BE2C (cell line): ENCODE measurements around the gene EPG5.
"Not testable (repeated sequence)": the region's sequence is repeated elsewhere in the genome, so short reads cannot be mapped to it uniquely, and the experiment has no call there.

ENCODE experiments used
- DNase-seq: peaks from one replicate; pipeline ENCODE4 v3.0.0-alpha.2; 2020
- H3K27me3 ChIP-seq: fragments of 250-450 bp; sonication (Bioruptor Pico); 2 replicates; pipeline ENCODE4 v1.5.1; 2020; ENCODE audit warnings: mild to moderate bottlenecking
- H3K36me3 ChIP-seq: fragments of 250-450 bp; sonication (Bioruptor Pico); 2 replicates; pipeline ENCODE4 v1.5.1; 2020; ENCODE audit warnings: mild to moderate bottlenecking
- H3K4me1 ChIP-seq: fragments of 250-450 bp; sonication (Bioruptor Pico); 2 replicates; pipeline ENCODE4 v1.5.1; 2020
- H3K4me3 ChIP-seq: 2 replicates; pipeline ENCODE4 v1.5.1; 2011; ENCODE audit warnings: low read depth, low read length
- H3K9me3 ChIP-seq: fragments of 250-450 bp; sonication (Bioruptor Pico); 2 replicates; pipeline ENCODE4 v1.5.1; 2020
- CTCF ChIP-seq: IDR thresholded peaks from 2 replicates; pipeline ENCODE4 v1.5.1; 2012; ENCODE audit warnings: mild to moderate bottlenecking, low read depth, low read length

EPG5 gene

GRCh38 chr18:45856531-45856930, 110.6 kb downstream of the EPG5 start:
- no peaks in the 10 kb centered on the region for H3K36me3 ChIP-seq
- no peaks in the 10 kb centered on the region for H3K4me1 ChIP-seq
- TF ChIP-seq CTCF, result no peak
- no peak for DNase-seq
- no peaks in the 10 kb centered on the region for H3K27me3 ChIP-seq
- H3K9me3 ChIP-seq, result no peaks in the 10 kb centered on the region
- H3K4me3 ChIP-seq, result no peak overlapping the region

GRCh38 chr18:45854036-45854586, 113.0 kb downstream of the EPG5 start:
- Histone ChIP-seq H3K4me3 (no peak overlapping the region), H3K4me1 (no peaks in the 10 kb centered on the region), H3K27me3 (no peaks in the 10 kb centered on the region), H3K36me3 (no peaks in the 10 kb centered on the region), H3K9me3 (no peaks in the 10 kb centered on the region)
- no peak for TF ChIP-seq CTCF
- no peak for DNase-seq

GRCh38 chr18:45852631-45853030, 114.5 kb downstream of the EPG5 start:
- H3K27me3 ChIP-seq, result no peaks in the 10 kb centered on the region
- no peak for DNase-seq
- H3K9me3 ChIP-seq, result no peaks in the 10 kb centered on the region
- no peaks in the 10 kb centered on the region for H3K4me1 ChIP-seq
- TF ChIP-seq CTCF, result no peak
- no peak overlapping the region for H3K4me3 ChIP-seq
- no peaks in the 10 kb centered on the region for H3K36me3 ChIP-seq

GRCh38 chr18:45851161-45851925, 115.8 kb downstream of the EPG5 start:
- Histone ChIP-seq H3K27me3 (no peaks in the 10 kb centered on the region), H3K4me1 (no peaks in the 10 kb centered on the region), H3K9me3 (no peaks in the 10 kb centered on the region), H3K4me3 (no peak overlapping the region), H3K36me3 (no peaks in the 10 kb centered on the region)
- TF ChIP-seq CTCF, result no peak
- DNase-seq, result no peak

GRCh38 chr18:45850021-45850420, 117.1 kb downstream of the EPG5 start:
- H3K9me3 ChIP-seq, result no peaks in the 10 kb centered on the region
- no peaks in the 10 kb centered on the region for H3K27me3 ChIP-seq
- peak; percentile 5; the same call in 1 of the 2 replicates for TF ChIP-seq CTCF
- no peaks in the 10 kb centered on the region for H3K4me1 ChIP-seq
- no peak overlapping the region for H3K4me3 ChIP-seq
- DNase-seq, result no peak
- H3K36me3 ChIP-seq, result no peaks in the 10 kb centered on the region

GRCh38 chr18:45849529-45849928, 117.6 kb downstream of the EPG5 start:
- Histone ChIP-seq H3K4me1 (no peaks in the 10 kb centered on the region), H3K27me3 (no peaks in the 10 kb centered on the region), H3K4me3 (no peak overlapping the region), H3K36me3 (no peaks in the 10 kb centered on the region), H3K9me3 (no peaks in the 10 kb centered on the region)
- DNase-seq, result no peak
- TF ChIP-seq CTCF, result no peak

GRCh38 chr18:45848643-45849042, 118.5 kb downstream of the EPG5 start:
- not testable (repeated sequence) for DNase-seq, H3K9me3 ChIP-seq, H3K4me3 ChIP-seq, H3K4me1 ChIP-seq, H3K36me3 ChIP-seq, H3K27me3 ChIP-seq
